Mesenteric fat pad (tissue), 1 donor: Measurements from ENCODE around the gene ALOX5AP. TPM values are rescaled to one million over a fixed set of nuclear protein-coding genes. Genes with fewer than 3 reads are reported as not detected.
"Not testable (repeated sequence)": the region's sequence is repeated elsewhere in the genome, so short reads cannot be mapped to it uniquely, and the experiment has no call there.

Experiments used
- DNase-seq: peaks from one replicate; pipeline ENCODE4 v3.0.0-alpha.2; 2020; ENCODE audit warnings: low spot score
- total RNA-seq: library from RNA; stranded (reverse); fragmentation: NEBNext Ultra II Directional; extraction: Animal tissue kit (Norgen Biotek cat#: 25700); gene quantifications from one replicate; pipeline ENCODE4 v1.2.1, GENCODE V29; 2021
- donor health status: DM: yes; HTN: yes; CAD: no.

The ALOX5AP gene
- total RNA-seq, 1 donor from 2014 or later: 66.9 TPM

DNA sequence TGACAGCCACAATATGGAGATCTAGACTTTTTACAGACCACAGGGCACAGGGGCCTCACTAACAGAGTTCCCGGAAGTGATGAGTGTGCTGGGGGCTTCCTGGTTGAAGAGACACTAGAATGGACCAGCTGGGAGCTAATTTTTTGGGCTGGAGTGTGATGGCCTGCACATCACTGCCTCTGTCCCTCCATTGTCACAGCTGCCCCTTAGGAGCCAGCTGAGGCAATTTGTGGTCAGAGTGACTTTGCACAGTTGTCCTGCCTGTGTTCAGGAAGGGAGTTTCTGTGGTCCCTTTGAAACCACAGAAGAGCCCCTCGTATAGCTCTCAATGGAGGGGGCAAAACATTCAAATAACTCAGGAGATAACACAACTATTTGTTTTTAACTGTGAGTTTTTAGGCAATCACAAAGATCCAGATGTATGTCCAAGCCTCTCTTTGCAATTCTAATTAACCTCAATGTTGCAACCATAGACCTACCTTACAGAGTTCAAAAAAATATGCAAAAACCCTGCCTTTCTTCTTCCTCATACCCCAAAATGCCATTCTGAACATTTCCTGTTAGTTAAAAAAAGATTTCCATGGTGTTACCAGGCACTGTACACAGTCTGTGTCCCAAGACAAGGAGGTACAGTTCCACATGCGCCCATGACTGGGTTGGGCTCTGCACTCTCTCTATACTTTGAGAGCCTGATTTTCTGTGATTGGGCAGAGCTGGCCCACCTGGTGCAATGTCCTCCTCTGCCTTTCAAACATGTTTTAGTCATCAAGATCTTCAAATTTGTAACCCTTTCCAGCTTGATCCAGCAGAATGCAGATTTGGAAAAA lies 2.4 kb downstream of the ALOX5AP start:
- DNase-seq: no peak

DNA sequence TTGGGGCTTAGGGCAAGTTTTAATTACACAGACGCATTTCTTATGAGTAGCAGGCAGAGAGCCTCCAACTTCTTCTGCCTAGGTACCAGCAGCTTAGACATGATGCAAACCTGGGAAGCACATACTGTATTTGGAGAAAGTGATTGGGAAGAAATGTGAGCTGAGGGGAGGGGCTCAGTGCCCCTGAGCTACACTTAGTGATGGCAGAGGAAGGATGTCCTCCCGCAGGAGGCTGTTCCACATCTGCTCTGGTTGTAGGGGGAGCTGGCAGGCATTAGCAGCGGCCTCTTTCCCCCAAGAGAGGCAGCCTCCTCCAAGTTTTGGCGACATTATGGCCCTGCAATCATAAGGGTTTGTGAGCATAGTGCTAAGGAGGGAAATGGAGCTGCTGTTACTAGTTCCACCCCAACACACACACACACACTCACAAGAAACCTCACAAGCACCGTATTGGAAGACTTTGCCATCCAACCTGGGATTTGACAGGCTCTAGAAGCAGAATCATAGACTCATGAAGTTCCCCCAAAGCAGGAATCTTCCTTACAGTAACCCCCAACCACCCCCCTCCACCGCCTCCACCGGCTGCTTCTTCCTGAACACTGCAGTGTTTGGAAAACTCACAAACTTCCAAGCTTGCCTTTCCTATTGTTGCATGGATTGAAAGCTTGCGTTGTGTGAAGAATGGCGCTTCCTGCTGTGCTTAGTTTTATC lies 3.3 kb downstream of the ALOX5AP start:
- DNase-seq: no peak

DNA sequence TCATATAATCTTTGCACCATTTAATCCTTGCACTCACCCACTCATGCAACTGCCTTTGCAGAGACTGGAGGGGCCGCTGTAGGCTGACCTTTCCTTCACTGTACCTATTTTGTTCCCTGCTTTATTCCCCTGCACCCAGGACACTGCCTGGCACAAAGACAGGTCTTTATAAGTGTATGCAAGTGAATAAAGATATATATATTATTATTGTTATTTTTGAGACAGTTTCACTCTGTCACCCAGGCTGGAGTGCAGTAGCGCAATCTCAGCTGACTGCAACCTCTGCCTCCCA lies 3.8 kb downstream of the ALOX5AP start:
- no peak for DNase-seq

GRCh38 chr13:30739761-30740642 lies 4.7 kb downstream of the ALOX5AP start:
- no peak for DNase-seq

- no peak for DNase-seq
These were observed 7.6 kb downstream of the ALOX5AP start for GRCh38 chr13:30742901-30743300.

- DNase-seq: no peak
These were observed 8.1 kb downstream of the ALOX5AP start for GRCh38 chr13:30743319-30744055.

GRCh38 chr13:30744056-30744680 lies 8.8 kb downstream of the ALOX5AP start:
- no peak for DNase-seq

- DNase-seq: no peak
These were observed 9.3 kb downstream of the ALOX5AP start for GRCh38 chr13:30744681-30745077.

- DNase-seq: no peak
These were observed 10.8 kb downstream of the ALOX5AP start for GRCh38 chr13:30745906-30746686.

GRCh38 chr13:30746791-30747190 lies 11.4 kb downstream of the ALOX5AP start:
- DNase-seq: no peak

DNA sequence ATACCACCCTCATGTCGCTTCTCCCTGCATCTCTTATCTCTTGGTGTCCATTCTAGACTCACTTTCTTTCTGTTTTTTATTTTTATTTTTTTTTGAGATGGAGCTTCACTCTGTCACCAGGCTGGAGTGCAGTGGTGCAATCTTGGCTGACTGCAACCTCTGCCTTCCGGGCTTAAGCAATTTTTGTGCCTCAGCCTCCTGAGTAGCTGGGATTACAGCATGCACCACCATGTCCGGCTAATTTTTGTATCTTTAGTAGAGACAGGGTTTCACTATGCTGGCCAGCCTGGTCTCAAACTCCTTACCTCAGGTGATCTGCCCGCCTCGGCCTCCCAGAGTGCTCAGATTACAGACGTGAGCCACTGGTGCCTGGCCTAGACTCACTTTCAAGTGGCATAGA lies 12.5 kb downstream of the ALOX5AP start:
- not testable (repeated sequence) for DNase-seq

DNA sequence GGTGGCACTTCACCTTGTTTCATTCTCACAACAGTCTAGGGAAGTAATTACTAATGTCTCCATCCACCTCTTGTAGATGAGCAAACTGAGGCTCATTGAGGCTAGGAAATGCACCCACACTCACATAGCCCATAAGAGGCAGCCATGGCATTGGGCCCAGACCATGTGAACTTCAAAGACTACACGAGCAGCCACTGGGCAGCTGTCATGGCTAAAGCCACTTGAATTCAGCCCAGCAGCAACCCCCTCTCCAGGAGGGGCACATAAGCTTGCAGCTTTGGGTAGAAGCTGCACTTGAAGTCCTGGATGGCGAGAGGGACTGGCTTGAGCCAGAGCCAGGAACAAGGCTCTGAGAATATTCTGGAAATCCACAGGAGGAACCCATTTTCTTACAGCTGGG lies 13.4 kb downstream of the ALOX5AP start:
- DNase-seq: no peak

- DNase-seq: no peak
These were observed 14.7 kb downstream of the ALOX5AP start for GRCh38 chr13:30750036-30750435.

DNA sequence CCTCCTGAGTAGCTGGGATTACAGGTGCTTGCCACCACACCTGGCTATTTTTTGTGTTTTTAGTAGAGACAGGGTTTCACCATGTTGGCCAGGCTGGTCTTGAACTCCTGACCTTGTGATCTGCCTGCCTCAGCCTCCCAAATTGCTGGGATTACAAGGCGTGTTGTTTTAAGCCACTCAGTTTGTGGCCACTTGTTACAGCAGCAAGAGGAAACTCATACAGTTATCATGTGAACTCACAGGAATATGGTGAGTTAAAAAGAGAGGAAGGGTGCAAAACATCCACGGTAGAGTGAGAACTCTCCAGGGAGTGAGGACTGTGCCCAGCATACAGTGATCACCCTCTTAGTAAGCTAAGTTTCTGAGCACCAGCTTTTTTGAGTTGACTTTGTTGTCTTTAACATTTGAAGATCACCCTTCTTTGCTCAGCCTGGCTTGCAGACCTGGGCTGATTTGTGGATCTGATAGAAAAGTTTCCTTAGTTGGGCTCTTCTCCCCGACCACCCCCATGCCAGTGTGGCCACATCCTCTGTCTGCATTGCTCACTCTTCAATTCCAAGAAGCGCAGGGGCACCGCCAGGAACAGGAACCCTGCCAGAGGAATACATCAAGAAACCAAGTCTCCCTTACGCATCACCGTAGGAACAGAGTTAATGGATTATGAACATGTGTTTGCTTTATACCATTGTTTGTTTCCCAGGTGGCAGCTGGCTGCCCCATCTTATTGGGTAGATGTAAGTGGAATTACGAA lies 16.0 kb downstream of the ALOX5AP start:
- DNase-seq: no peak

- no peak for DNase-seq
These were observed 17.0 kb downstream of the ALOX5AP start for GRCh38 chr13:30752201-30752797.

DNA sequence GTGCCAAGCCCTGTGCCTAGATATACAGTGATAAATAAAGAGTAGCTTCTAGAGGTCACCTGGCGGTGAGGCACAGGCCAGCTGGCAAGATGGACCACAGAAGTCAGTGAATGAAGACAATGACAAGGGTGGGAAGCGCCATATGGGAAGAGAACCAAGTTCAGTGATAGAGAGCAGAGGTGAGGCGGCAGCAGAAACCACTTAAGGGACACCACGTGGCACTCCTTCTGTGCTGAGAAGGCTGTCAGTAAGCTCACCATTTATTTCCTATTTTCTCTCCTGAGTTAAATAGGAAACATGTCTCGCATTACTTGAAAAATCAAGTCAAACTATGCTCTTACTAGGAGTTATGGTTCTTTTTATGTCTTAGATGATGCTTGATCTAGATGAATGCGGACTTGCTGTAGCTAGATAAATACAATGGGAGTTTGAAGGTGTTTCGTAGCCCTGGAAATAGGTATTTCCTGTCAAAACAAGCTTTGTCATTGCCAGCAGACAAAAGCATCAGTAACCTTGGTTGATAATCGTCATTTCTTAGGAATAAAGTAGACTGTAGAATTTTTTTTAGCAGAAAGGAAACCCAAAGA lies 17.8 kb downstream of the ALOX5AP start:
- no peak for DNase-seq

DNA sequence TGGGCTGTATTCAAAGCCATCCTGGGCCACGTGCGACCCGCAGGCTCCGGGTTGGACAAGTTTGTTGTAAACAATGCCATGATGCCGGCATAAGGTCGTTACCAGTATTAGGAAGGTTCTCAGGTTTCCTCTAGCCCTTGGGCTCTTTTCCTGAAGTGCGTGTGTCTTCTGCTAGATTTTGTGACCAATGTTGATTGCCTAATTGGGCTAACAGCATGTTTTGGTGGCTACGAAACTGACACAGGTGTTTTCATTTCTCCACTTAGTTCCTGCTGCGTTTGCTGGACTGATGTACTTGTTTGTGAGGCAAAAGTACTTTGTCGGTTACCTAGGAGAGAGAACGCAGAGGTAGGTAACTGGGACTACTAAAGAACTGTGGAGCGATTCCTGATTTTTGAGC lies 20.3 kb downstream of the ALOX5AP start:
- DNase-seq: no peak

DNA sequence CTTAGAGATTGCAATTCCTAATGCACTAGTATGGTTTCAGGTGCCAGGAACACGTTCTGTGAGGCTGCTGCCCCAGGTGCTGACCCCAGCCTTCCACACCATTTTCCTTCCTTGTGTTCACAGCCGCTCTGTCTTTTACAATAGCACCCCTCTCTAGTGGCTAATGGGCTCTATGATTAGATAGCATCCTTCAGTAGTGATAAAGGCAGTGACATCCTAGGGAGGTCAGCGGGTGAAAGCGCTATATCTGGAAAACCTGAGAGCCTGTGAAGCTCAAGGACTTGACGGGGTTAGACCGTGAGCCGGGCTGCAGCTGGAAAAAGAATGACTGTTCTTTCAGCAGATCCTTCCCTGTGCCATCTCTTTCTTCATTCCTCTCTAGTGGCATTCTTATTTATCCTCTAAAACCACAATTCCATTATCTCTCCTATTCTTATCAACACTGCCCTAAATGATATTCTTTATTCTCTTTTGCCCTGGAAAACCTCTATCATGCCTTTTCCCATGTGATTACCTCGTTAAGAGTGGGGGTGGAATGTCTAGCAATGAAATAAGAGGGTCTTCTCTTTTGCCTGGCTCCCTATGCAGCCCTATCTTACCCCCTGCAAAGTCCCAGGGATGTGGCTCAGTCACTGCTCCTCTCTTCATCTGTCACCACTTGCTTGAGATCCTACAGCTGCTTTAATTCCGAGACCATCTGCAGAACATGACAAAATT lies 21.8 kb downstream of the ALOX5AP start:
- no peak for DNase-seq
